ENCODE data around the gene PDE6B.
"Not testable (repeated sequence)": the region's sequence is repeated elsewhere in the genome, so short reads cannot be mapped to it uniquely, and the experiment has no call there.

Gene PDE6B

DNA sequence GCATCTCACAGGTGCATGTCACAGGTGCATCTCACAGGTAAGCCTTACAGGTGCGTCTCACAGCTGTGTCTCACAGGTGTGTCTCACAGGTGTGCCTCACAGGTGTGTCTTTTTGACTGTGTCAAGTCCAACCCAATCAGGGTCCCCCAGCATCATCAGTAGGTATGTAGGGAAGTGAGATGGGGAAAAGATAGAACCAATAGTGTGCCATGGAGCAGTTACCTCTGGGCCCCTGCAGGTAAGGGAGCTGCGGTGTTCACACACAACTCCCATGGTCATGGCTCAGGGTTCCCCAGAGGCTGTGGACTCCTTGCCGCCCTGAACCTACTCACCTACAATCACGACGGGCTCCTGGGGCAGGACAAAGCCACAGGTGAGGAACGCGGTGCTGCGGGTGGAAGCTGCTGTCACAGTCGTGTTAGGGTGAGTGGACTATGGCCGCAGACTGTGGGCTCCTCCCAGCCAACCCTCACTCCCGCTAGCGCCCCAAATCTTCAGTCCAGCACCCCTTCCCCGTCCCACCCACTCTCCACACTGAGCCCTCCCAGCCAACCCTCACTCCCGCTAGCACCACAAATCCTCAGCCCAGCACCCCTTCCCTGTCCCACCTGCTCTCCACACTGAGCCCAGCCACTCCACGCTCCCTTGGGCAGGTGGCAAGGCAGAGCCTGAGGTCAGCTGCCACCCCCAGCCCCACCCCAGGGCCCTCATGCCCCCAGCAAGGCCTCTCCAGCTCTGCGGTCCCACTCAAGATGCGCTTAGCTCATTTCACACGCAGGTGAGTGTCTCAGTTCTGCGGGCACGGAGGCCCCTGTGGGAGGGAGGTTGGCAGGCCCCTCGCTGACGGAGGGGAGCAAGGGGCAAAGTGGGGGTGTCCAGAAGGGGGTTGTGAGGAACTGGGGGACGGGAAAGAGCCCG is 2.1 kb upstream of the PDE6B start:
- no peak for DNase-seq

DNA sequence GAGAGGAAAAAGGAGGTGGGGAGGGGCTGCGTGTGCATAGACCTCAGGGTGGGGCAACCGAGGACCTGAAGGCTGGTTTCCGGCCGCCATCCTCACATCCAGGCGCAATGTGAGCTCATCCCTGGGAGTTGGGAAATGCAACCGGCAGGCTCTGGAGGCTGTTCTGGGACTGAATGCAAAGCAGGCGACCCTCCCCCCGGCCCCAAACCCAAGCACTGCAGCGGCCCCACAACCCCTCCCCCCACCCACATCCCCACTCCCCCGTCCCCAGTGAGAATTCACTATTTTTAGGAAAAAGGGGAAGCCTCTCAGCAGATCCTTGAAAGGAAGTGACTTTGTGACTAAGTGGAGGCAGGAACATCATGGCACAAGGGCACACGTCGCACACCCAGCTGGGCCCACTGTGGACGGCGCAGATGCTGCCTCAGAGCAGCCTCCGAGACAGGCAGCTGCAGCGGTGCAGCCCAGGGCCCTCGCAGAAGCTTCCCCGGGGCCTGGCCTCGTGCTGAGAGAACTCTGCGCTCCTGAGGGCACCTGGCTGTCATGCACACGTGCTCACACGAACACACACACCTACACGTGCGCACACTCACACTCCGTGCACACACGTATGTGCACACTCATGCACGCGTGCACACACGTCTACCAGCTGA is 1.3 kb upstream of the PDE6B start:
- DNase-seq = no peak

DNA sequence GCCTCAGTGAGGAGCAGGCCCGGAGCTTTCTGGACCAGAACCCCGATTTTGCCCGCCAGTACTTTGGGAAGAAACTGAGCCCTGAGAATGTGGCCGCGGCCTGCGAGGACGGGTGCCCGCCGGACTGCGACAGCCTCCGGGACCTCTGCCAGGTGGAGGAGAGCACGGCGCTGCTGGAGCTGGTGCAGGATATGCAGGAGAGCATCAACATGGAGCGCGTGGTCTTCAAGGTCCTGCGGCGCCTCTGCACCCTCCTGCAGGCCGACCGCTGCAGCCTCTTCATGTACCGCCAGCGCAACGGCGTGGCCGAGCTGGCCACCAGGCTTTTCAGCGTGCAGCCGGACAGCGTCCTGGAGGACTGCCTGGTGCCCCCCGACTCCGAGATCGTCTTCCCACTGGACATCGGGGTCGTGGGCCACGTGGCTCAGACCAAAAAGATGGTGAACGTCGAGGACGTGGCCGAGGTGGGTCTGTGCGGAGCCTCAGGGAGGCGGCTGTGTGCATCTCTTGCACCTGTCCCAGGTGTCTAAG is 323 bp downstream of the PDE6B start:
- no peak for DNase-seq

DNA sequence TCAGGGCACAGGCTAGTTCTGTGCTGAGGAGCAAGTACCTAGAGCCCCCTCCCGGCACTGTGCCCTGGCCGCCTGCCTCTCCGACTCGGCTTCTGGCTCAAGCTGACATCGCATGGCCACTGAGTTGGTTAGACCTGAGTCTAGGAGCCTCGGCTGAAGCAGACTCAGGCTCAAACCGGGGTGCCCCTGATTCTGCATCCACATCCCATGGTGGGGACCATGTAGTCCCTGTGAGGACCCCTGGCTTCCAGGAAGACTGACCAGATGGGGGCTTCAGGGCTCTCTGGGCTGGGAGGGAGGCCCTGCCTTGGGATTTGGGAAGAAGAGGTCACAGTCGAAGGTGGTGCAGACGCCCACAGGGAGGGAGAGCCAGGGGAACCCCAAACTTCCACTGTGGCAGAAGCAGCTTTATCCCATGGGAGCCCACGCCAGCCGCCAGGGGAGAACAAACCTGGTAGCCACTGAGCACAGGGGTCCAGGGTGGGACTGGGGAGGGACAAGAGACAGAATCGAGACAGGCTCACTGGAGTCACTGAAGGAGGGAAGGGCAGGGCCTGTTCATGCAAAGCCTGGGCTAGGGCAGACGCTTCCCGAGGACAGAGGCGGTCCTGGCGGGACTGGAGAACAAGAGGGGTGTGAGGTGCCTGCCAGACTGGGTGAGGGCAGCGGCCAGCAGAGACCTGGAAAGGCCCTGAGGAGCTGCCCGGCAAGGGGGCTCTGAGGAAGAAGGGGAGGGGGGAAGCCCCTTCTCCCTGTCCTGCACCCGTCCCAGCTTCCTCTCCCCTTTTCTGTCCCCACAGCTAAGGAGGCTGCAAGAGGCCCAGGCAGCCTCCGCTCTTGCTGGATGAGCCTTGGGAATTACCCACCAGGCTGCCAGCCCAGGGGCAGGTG is 1.1 kb downstream of the PDE6B start:
- DNase-seq = no peak

DNA sequence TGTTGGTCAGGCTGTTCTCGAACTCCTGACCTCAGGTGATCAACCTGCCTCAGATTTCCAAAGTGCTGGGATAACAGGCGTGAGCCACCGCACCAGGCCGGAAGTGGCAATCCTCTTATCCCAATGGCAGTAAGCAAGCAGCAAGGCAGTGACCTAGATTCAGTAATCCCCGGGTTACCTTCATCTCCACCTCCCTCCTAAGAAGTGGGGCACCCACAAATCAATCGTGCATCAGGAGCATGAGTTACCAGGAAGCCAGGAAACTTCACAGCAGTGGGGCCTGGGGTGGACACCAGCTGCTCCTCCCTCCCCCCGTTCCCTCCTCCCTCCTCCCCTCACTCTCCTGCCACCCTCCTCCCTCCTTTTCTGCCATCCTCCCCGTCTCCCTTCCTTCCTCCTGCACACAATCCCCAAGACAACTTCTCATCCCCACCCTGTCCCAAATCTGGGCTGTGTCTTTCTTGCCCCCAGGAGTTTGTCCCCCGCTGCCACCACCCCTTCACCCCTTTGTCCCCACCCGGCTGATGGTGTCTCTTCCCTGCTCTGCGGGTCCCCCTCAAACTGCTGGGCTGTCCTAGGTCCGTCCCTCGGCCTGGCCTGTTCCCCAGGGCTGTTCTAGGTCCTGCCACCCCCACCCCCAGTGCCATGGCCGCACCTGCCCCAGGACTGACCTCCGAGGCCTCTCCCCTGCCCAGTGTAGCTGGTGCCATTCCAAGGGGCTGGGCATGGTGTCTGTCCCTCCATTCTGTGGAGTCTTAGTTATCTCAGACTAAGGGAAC is 2.2 kb downstream of the PDE6B start:
- no peak for DNase-seq

DNA sequence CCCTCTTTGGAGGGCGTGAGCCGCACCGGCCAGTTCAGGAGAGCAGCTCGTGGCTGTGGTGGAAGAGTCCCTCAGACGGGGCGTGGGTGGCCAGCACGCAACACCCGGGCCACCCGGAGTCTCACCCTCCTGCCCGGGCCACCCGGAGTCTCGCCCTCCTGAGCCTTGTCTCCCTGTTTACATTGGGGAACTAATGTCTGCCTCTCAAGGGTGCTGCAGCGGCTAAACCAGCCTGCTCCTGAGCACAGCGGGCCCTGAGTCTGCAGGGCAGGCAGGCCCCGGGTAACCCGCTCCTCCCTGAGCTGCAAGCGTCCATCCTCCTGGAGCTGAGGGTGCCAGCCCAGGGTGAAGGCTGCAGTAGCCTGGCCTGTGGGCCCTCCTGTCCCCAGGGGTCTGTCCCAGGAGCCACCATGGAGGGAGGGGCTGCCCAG is 3.0 kb downstream of the PDE6B start:
- DNase-seq = no peak

DNA sequence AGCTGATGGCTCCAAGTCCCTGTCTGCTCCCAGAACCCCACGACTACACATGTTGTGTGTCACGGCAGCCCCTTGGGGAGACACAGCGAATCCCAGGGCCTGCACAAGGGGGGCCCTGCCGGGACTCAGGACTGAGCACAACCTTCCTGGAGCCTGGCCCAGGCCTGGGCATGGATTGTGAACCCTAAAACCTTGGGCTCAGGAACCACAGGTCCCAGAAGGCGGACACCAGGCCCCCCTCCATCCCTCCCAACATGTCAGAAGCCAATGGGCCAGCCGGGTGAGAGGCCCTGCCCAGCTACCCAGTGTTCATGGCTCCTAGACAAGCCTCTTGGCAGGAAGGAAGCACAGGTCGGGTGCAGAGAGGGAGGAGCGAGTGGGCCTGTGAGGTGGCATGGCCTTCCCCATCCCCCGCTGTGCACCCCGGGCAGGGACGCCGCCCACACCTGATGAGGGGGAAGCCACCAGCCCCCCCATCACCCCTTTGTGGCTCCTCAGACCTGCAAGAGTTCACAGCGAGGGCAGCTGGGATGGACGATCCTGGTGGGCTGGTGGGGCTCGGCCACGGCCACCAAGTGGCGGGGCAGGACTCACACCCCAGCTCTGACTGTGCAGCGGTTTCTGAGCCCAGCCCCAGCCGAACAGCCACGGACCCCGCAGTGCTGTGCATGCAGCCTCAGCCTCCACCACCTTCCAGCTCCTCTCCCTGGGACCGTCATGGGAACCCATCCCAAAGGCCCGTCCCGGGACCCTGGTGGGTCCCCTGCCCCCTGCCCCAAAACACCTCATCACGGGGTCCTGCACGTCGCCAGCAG is 3.7 kb downstream of the PDE6B start:
- DNase-seq = no peak

DNA sequence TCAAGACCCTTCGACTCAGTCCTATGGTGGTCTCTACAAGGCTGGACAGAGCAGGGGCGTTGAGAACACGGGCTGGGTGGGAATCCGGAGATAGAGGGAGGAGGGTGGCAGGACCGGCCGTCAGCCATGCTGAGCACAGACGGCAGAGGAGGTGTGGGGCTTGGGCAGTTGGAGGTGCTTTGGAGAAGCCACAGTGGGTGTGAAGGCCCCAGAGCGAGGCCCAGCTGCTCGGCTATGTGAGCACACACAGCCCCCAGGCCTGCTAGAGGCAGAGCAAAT is 4.2 kb downstream of the PDE6B start:
- DNase-seq = no peak

DNA sequence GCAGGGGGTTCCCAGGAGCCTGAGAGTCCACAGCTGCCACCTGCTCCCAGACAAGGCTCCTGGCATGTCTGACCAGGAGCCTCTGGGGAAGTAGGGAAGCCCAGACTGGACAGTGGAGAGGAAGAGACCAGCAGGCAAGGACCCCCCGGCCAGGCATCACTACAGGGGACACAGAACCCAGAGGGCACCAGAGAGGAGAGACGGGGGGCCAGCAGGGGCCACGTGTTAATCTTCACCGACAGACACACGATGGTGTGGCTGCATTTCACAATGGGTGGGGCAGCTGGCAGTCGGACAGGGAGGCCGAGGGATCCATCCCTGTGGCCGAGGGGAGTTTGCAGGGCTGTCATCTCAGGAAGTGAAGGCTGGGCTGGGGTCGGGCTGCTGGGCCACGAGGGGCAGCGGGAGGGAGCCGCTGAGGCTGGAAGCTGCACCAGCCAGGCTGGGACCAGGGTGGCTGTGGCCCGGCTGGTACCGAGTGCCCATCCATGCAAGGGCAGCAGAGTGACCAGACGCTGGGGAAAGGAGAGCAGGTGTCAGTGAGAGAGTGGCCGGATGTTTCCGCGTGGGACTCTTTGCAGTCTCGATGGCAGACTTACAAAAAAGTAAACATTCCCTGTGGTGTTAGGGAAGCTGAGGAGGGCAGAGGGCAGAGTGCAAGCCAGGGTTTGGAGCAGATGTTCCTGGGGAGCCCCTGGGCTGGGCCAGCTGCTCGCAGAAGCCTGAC is 4.7 kb downstream of the PDE6B start:
- no peak for DNase-seq

DNA sequence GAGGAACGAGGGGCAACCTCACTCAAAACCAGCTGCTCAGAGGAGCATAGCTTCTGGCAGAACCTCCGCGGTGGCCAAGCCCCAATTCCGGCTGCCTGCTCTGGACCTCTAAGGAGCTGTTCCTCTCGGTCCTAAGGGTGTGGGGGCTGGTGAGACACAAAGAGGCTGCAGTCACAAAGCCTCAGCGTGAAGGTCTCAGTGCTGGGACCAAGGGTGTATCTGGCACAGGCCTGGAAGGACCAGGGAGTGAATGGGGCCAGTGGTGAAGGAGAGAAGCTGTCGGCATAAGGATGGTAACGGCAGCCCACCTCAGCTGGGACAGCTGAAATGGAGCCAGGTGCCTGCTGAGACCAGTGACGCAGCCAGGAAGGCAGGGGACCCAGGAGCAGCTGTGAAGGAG is 5.3 kb downstream of the PDE6B start:
- DNase-seq = no peak

DNA sequence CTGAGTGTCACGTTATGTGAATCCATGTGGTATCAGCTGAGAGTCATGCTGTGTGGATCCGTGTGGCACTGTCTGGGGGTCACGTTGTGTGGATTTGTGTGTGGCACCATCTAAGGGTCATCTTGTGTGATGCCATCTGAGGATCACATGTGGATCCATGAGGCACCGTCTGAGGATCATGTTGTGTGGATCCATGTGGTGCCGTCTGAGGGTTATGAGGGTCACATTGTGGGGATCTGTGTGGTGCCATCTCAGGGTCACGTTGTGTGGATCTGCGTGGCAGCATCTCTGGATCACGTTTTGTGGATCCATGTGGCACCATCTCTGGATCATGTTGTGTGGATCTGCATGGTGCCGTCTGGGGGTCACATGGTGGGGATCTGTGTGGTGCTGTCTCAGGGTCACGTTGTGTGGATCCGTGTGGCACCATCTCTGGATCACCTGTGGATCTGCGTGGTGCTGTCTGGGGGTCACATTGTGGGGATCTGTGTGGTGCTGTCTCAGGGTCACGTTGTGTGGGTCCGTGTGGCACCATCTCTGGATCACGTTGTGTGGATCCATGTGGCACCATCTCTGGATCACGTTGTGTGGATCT is 6.9 kb downstream of the PDE6B start:
- DNase-seq = no peak

DNA sequence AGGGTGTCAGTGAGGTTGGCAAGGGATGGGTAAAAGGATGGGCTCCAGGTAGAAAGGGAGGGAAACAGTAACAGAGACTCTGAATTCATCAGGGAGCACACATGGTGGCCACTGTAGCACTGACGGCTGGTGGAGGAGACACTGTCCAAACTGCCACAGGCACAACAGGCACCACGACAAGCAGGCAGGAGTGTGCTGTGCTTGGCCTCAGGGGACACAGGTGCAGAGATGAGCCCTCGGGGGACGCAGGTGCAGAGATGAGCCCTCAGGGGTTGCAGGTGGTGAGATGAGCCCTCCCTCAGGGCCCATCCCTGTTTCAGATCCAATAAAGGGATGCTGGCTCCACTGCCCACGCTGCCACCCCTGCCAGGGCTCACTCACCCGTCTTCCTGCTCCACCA is 7.6 kb downstream of the PDE6B start:
- no peak for DNase-seq

DNA sequence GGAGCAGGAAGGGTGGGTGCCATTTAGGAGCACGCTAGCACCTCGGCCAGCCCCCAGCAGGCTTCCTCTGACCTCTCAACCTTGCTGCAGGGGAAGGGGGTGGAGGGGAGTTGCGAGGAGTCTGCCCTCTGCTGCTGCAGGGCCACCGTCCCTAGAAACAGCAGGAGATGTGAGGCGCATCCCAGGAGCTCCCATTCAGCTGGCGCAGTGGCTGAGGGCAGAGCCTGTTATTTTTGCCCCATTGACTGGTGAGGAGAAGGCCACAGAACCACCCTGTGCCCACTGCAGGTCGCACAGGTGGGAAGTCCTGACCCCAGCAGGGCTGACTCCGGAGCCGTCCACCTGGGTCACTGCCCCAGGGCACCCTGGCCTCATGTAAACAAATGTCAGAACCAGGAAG is 8.0 kb downstream of the PDE6B start:
- no peak for DNase-seq

DNA sequence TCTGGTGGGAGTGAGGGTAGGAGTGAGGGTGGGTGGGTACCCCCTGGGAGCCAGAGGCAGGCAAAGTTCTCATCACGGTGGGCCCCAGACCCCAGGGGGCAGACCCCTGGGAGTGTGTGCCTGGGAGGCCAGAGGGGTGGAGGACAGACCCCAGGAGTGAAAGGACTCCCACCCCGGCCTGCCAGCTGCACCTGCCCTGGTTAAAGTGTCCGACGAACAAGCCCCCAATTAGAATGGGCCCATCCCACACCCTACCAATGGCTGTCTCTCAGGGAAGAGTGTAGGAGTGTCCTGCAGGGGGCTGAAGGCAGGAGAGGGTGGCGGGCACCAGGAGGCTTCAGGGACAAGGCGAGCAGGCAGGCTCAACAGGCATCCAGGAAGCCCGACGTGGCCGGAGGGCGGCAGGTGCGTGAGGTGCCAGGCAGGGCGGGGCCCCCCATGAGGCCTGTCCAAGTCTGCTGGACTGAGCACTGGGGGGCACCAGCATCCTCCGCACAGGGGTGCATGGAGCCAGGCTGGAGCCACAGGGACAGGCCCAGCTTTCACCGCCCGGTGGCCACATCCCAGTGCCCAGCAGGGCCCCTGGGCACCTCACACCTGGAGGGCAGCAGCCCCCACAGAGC is 8.7 kb downstream of the PDE6B start:
- DNase-seq = no peak

DNA sequence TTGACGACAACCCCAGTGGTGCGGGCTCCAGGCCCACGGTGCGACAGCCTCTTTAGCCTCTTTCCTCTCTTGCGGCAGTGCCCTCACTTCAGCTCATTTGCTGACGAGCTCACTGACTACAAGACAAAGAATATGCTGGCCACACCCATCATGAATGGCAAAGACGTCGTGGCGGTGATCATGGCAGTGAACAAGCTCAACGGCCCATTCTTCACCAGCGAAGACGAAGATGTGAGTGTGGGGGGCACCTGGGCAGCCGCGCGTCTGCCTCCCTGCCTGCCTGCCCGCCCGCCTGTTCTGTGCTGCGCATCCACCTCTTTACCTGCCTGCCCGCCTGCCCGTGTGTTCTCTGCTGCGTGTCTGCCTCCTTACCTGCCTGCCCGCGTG is 9.2 kb downstream of the PDE6B start:
- DNase-seq = no peak

DNA sequence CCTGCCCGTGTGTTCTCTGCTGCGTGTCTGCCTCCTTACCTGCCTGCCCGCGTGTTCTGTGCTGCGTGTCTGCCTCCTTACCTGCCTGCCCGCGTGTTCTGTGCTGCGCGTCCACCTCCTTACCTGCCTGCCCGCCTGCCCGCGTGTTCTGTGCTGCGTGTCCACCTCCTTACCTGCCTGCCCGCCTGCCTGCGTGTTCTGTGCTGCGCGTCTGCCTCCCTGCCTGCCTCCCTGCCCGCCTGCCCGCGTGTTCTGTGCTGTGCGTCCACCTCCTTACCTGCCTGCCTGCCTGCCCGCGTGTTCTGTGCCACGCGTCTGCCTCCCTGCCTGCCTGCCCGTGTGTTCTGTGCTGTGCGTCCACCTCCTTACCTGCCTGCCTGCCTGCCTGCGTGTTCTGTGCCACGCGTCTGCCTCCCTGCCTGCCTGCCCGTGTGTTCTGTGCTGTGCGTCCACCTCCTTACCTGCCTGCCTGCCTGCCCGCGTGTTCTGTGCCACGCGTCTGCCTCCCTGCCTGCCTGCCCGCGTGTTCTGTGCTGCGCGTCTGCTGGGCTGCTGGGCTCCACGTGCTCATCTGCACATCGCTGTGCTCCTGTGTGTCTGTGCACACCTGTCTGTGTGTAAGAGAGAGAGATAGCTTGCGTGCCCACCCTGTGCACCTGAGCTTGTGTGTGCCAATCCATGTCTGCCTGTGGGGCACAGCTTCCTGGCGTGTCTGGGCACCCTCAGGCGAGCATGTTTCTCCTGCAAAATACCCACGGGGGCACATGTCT is 9.9 kb downstream of the PDE6B start:
- DNase-seq = not testable (repeated sequence)

DNA sequence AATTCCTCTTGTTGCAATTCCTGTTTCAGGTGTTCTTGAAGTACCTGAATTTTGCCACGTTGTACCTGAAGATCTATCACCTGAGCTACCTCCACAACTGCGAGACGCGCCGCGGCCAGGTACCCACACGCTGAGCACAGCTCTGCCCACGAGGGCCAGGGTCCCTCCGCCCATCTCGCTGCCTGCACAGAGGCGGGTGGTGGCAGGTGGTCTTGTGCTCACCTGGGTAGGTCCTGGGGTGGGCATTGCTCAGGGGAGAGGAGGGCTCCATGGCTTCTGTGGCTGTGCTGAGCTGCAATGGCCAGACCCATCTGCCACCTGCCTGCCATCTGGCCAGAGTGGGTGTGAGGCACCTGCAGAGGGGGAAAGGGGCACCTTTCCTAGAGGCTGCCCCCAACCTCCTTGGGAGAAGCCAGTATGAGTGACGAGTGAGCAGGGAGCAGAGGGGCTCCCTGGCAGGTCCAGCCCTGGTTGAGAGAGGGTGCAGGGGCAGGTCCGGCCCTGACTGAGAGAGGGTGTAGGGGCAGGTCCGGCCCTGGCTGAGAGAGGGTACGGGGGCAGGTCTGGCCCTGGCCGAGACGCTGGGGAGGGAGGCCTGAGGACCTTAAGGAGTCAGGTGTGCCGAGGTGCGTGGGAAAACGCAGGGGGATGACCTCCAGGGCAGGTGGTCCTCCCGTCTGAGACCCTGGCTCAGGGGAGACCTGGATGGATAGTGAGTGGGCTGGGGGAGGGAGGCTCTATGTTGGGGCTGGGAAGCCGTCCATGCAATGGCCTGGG is 10.7 kb downstream of the PDE6B start:
- DNase-seq = no peak

DNA sequence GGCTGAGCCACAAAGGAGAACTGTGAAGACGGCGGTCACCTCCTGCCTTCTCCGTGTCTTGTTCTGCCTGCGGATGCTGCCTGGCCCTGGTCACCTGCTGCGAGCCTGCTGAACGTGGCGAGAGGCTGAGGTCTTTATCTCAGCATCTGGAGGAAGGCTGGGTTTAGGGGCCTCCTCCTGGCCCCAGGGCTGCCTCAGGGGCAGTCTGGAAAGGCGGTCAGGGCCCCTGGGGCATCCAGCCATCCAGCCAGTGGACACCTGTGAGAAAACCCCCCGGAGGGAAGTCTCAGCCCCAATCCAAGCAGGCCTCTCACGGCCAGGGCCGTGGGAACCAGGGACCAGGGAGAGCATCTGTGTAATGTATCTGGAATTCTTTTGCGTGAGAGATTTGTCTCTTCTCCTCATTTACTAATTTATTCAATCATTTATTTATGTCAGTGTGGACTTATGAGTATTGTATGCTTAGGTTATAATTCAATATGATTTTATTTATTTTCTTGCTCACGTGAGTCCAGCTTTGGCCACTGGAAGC is 11.3 kb downstream of the PDE6B start:
- DNase-seq = no peak
